ENCODE measurements around the gene KRTAP5-3.

Gene KRTAP5-3

GRCh38 chr11:1645357-1645821 lies 37.1 kb upstream of the KRTAP5-3 start:
- no peak for TF ChIP-seq YY1 (IDR thresholded peaks at IDR 0.05; ENCODE audit: low read depth)
- no peak for TF ChIP-seq EGR1 (IDR thresholded peaks at IDR 0.05)
- TF ChIP-seq MAX (IDR thresholded peaks at IDR 0.05) = no peak

- TF ChIP-seq REST (IDR thresholded peaks at IDR 0.05; ENCODE audit: low read depth) (no peak), FOXM1 (IDR thresholded peaks at IDR 0.05; ENCODE audit: borderline replicate concordance, low read depth) (no peak), YY1 (IDR thresholded peaks at IDR 0.05; ENCODE audit: low read depth) (no peak), TEAD4 (IDR thresholded peaks at IDR 0.05) (no peak), TCF12 (IDR thresholded peaks at IDR 0.05; ENCODE audit: low read depth) (no peak), MAX (IDR thresholded peaks at IDR 0.05) (no peak), RAD21 (IDR thresholded peaks at IDR 0.05; ENCODE audit: low read depth) (no peak), ZBTB7A (IDR thresholded peaks at IDR 0.05; ENCODE audit: low read depth) (no peak), TAF1 (IDR thresholded peaks at IDR 0.05; ENCODE audit: low read depth) (no peak), NFIC (IDR thresholded peaks at IDR 0.05) (no peak), CREB1 (IDR thresholded peaks at IDR 0.05; ENCODE audit: low read depth) (no peak), CEBPB (IDR thresholded peaks at IDR 0.05) (no peak), EP300 (IDR thresholded peaks at IDR 0.05; ENCODE audit: borderline replicate concordance) (no peak), EGR1 (IDR thresholded peaks at IDR 0.05) (no peak), USF1 (IDR thresholded peaks at IDR 0.05) (no peak)
Observed at GRCh38 chr11:1644601-1645356, 36.5 kb upstream of the KRTAP5-3 start.

- TF ChIP-seq CREB1 (IDR thresholded peaks at IDR 0.05; ENCODE audit: low read depth) = no peak
- TF ChIP-seq TCF12 (IDR thresholded peaks at IDR 0.05; ENCODE audit: low read depth) = no peak
- no peak for TF ChIP-seq YY1 (IDR thresholded peaks at IDR 0.05; ENCODE audit: low read depth)
- no peak for TF ChIP-seq USF1 (IDR thresholded peaks at IDR 0.05)
- no peak for TF ChIP-seq TAF1 (IDR thresholded peaks at IDR 0.05; ENCODE audit: low read depth)
- TF ChIP-seq RAD21 (IDR thresholded peaks at IDR 0.05; ENCODE audit: low read depth) = no peak
- no peak for TF ChIP-seq MAX (IDR thresholded peaks at IDR 0.05)
- TF ChIP-seq ZBTB7A (IDR thresholded peaks at IDR 0.05; ENCODE audit: low read depth) = no peak
Observed at GRCh38 chr11:1643146-1643690, 35.0 kb upstream of the KRTAP5-3 start.

GRCh38 chr11:1642288-1643145 lies 34.3 kb upstream of the KRTAP5-3 start:
- no peak for TF ChIP-seq REST (IDR thresholded peaks at IDR 0.05; ENCODE audit: low read depth)
- no peak for TF ChIP-seq CREB1 (IDR thresholded peaks at IDR 0.05; ENCODE audit: low read depth)
- TF ChIP-seq TAF1 (IDR thresholded peaks at IDR 0.05; ENCODE audit: low read depth) = no peak
- no peak for TF ChIP-seq TEAD4 (IDR thresholded peaks at IDR 0.05)
- TF ChIP-seq MAX (IDR thresholded peaks at IDR 0.05) = no peak
- TF ChIP-seq CEBPB (IDR thresholded peaks at IDR 0.05) = no peak
- no peak for TF ChIP-seq EGR1 (IDR thresholded peaks at IDR 0.05)
- TF ChIP-seq TCF12 (IDR thresholded peaks at IDR 0.05; ENCODE audit: low read depth) = no peak
- TF ChIP-seq EP300 (IDR thresholded peaks at IDR 0.05; ENCODE audit: borderline replicate concordance) = no peak
- no peak for TF ChIP-seq NFIC (IDR thresholded peaks at IDR 0.05)
- TF ChIP-seq YY1 (IDR thresholded peaks at IDR 0.05; ENCODE audit: low read depth) = no peak
- no peak for TF ChIP-seq USF1 (IDR thresholded peaks at IDR 0.05)
- TF ChIP-seq RAD21 (IDR thresholded peaks at IDR 0.05; ENCODE audit: low read depth) = no peak
